Lower leg skin (tissue), 4 donors: ENCODE measurements around the gene GALC. TPM values are rescaled to one million over a fixed set of nuclear protein-coding genes. Genes with fewer than 3 reads are reported as not detected.

Source experiments
- DNase-seq, 2 donors: peaks; one replicate each; pipeline ENCODE4 v3.0.0-alpha.2; 2019; ENCODE audit warnings: low spot score in 2 of 2
- H3K4me3 ChIP-seq: fragments of 200-600 bp; sonication (generic); 2 replicates; pipeline ENCODE4 v1.5.1; 2017; ENCODE audit warnings: mild to moderate bottlenecking, low read depth; ENCODE audit not compliant: poor library complexity, severe bottlenecking
- POLR2A ChIP-seq, 2 donors: fragments of 450-650 bp; IDR thresholded peaks; one replicate each; pipeline ENCODE4 v1.6.1; 2016 to 2017; ENCODE audit warnings: antibody characterized with exemption in 2 of 2, mild to moderate bottlenecking in 1 of 2, moderate library complexity in 1 of 2
- WGBS, 2 donors: methylation state at CpG; one replicate each; pipeline ENCODE4 v1.1.5; 2018; 5-methylcytosine and 5-hydroxymethylcytosine counted together
- intact Hi-C: fragments of 100-400 bp; cut with DNase I; formaldehyde crosslinking; loops from one replicate; pipeline ENCODE4 v1.15.0; 2023; ENCODE audit warnings: low total_unique reads
- total RNA-seq, 4 donors: library from RNA; depleted of rRNA; stranded (reverse); fragments of >200 nt; gene quantifications; one replicate each; pipeline ENCODE4 v1.1.0, GENCODE V29; 2016
- TF ChIP-seq, protein P1 (sequence below), 3 donors: fragments of 450-650 bp; IDR thresholded peaks; one replicate each; pipeline ENCODE4 v1.5.1; 2016; ENCODE audit warnings: antibody characterized with exemption in 3 of 3, mild to moderate bottlenecking in 3 of 3, moderate library complexity in 2 of 3

The GALC gene
- total RNA-seq: 10 to 100 TPM; 10.7 to 31.2 (median 24.0) TPM

DNA sequence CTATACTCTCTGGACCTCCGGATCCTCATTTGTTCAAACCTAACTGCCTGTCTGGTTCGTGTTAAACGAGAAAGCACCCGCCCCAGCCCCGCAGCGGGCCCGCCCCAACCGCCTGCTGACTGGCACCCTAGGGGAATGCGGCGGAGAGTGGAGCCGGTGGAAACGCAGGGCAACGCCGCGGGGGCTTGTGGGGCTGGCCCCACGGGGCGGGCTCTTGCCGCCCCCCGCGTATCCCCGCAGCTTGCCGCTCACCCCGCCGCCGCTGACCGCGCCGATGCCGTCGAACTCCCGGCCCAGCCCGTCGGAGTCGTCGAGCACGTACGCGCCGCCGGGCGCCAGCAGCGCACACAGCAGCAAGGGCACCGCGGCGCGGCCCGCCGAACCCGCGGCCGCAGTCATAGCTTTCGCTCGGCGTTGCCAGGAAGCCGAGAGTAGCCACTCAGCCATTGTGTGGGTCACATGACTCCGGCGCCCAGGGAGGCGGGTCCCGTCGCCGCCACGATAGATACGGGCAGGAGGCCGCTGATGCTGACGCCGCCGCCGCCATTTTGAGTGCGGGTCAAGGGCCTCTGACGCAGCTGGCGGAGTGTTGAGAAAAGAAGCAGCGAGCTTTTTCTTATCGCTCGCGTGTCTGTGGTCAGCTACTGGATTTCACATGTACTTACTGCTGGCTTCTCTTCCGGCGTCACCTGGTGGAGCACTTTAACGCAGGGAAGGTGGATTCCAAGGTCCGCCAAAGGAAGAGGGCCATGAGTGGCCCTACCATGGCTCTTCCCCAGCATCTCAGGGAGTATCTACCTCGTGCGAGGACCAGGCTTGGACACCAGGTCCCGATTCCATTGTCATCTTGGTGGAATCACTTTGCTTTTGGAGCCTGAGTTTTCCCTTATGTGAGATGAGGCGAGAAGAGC, at the start of gene GALC:
GALC (minus strand) TSS at position 465 of the 911 bp plus-strand sequence; CDS start at position 447, 18 bp downstream.
- intact Hi-C loops: no loop called here
- TF ChIP-seq, protein P1, sequence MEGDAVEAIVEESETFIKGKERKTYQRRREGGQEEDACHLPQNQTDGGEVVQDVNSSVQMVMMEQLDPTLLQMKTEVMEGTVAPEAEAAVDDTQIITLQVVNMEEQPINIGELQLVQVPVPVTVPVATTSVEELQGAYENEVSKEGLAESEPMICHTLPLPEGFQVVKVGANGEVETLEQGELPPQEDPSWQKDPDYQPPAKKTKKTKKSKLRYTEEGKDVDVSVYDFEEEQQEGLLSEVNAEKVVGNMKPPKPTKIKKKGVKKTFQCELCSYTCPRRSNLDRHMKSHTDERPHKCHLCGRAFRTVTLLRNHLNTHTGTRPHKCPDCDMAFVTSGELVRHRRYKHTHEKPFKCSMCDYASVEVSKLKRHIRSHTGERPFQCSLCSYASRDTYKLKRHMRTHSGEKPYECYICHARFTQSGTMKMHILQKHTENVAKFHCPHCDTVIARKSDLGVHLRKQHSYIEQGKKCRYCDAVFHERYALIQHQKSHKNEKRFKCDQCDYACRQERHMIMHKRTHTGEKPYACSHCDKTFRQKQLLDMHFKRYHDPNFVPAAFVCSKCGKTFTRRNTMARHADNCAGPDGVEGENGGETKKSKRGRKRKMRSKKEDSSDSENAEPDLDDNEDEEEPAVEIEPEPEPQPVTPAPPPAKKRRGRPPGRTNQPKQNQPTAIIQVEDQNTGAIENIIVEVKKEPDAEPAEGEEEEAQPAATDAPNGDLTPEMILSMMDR (IDR thresholded peaks at IDR 0.05): no peak
- TF ChIP-seq POLR2A (IDR thresholded peaks at IDR 0.05): no peak
- 4 to 5% methylated on average over 41 of the region's 83 CpGs for WGBS, 2 donors
- DNase-seq: peak; percentile 92 to 99
- peak within 1 kb of the TSS; percentile 73 for H3K4me3 ChIP-seq

GRCh38 chr14:88040146-88040545, 47.2 kb upstream of the GALC start:
- 63 to 69% methylated on average over 1 of the region's 1 CpG for WGBS, 2 donors
- TF ChIP-seq, protein P1 (IDR thresholded peaks at IDR 0.05): no peak
- TF ChIP-seq POLR2A (IDR thresholded peaks at IDR 0.05): no peak
- H3K4me3 ChIP-seq: no peak overlapping the region
- intact Hi-C loops: no loop called here
- no peak for DNase-seq

GRCh38 chr14:88039197-88039596, 46.2 kb upstream of the GALC start:
- H3K4me3 ChIP-seq: no peak overlapping the region
- intact Hi-C loops: no loop called here
- no peak for DNase-seq
- 50 to 73% methylated on average over 3 of the region's 3 CpGs for WGBS, 2 donors
- TF ChIP-seq, protein P1 (IDR thresholded peaks at IDR 0.05): no peak
- TF ChIP-seq POLR2A (IDR thresholded peaks at IDR 0.05): no peak

GRCh38 chr14:88037325-88037724, 44.3 kb upstream of the GALC start:
- TF ChIP-seq, protein P1 (IDR thresholded peaks at IDR 0.05): no peak
- no peak for TF ChIP-seq POLR2A (IDR thresholded peaks at IDR 0.05)
- H3K4me3 ChIP-seq: no peak overlapping the region
- no peak for DNase-seq
- intact Hi-C loops: no loop called here
- 63 to 70% methylated on average over 1 of the region's 1 CpG for WGBS, 2 donors

- TF ChIP-seq POLR2A (IDR thresholded peaks at IDR 0.05): no peak
- TF ChIP-seq, protein P1 (IDR thresholded peaks at IDR 0.05): no peak
- DNase-seq: no peak
- 73 to 75% methylated on average over 2 of the region's 2 CpGs for WGBS, 2 donors
Measured at GRCh38 chr14:88036422-88036821, 43.4 kb upstream of the GALC start.

More at GRCh38 chr14:88036422-88036821, 43.4 kb upstream of the GALC start:
- intact Hi-C loops: no loop called here
- H3K4me3 ChIP-seq: no peak overlapping the region
